Mesothelial cell of epicardium (in vitro differentiated cells): Measurements from ENCODE around the gene GRIK2. TPM values are rescaled to one million over a fixed set of nuclear protein-coding genes. Genes with fewer than 3 reads are reported as not detected.
"Not testable (repeated sequence)": the region's sequence is repeated elsewhere in the genome, so short reads cannot be mapped to it uniquely, and the experiment has no call there.

ENCODE experiments used
- DNase-seq, 2 experiments: peaks; one replicate each; pipeline ENCODE4 v3.0.0; 2021; ENCODE audit warnings: low spot score in 2 of 2; ENCODE audit not compliant: unreplicated experiment in 2 of 2
- H3K27ac Mint-ChIP-seq: 2 replicates; pipeline ENCODE4 v1.8.0; 2021; ENCODE audit warnings: mixed read lengths
- H3K27me3 Mint-ChIP-seq: 2 replicates; pipeline ENCODE4 v1.8.0; 2021; ENCODE audit warnings: low read depth, mixed read lengths
- H3K36me3 Mint-ChIP-seq: 2 replicates; pipeline ENCODE4 v1.8.0; 2021; ENCODE audit warnings: mixed read lengths
- H3K4me1 Mint-ChIP-seq: 2 replicates; pipeline ENCODE4 v1.8.0; 2021; ENCODE audit warnings: mixed read lengths
- H3K4me3 Mint-ChIP-seq: 2 replicates; pipeline ENCODE4 v1.8.0; 2021; ENCODE audit warnings: mild to moderate bottlenecking, moderate library complexity, mixed read lengths
- H3K9me3 Mint-ChIP-seq: 2 replicates; pipeline ENCODE4 v1.8.0; 2021; ENCODE audit warnings: mixed read lengths
- total RNA-seq: library from RNA; stranded (reverse); gene quantifications from 3 replicates; pipeline ENCODE4 v1.2.1, GENCODE V29; 2021
- TF ChIP-seq, protein P1 (sequence below): fragments of 200-600 bp; sonication (generic); IDR thresholded peaks from one replicate; pipeline ENCODE4 v1.5.0; 2021; ENCODE audit warnings: antibody characterized with exemption; ENCODE audit not compliant: unreplicated experiment

The GRIK2 gene
- total RNA-seq, 1 donor from 2014 or later: 3.2 TPM

- Mint-ChIP-seq H3K27me3 (no peaks in the 10 kb centered on the region), H3K36me3 (no peaks in the 10 kb centered on the region), H3K27ac (no peak overlapping the region), H3K4me3 (no peak overlapping the region), H3K4me1 (no peaks in the 10 kb centered on the region), H3K9me3 (no peaks in the 10 kb centered on the region)
- no peak for DNase-seq
- TF ChIP-seq, protein P1, sequence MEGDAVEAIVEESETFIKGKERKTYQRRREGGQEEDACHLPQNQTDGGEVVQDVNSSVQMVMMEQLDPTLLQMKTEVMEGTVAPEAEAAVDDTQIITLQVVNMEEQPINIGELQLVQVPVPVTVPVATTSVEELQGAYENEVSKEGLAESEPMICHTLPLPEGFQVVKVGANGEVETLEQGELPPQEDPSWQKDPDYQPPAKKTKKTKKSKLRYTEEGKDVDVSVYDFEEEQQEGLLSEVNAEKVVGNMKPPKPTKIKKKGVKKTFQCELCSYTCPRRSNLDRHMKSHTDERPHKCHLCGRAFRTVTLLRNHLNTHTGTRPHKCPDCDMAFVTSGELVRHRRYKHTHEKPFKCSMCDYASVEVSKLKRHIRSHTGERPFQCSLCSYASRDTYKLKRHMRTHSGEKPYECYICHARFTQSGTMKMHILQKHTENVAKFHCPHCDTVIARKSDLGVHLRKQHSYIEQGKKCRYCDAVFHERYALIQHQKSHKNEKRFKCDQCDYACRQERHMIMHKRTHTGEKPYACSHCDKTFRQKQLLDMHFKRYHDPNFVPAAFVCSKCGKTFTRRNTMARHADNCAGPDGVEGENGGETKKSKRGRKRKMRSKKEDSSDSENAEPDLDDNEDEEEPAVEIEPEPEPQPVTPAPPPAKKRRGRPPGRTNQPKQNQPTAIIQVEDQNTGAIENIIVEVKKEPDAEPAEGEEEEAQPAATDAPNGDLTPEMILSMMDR: no peak
Measured at GRCh38 chr6:101626269-101626668, 232.8 kb downstream of the GRIK2 start.

DNA sequence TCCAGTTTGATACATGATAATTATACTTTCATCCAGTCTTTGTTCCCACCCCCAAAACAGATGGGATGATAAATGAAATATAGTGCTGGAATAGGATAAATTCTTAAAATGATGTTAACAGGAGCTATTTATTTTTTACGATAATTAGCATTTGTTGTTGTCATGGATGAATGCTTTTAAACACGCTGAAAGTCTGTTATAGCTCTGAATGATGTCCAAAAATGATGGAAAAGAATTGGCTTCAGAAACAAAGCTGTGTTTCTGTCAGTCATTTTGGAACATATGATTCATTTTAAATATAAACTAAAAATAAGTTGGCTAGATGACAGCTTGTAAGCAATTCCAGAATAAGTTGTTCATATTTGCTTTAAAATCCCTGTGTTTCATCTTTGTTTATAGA lies 237.4 kb downstream of the GRIK2 start:
- TF ChIP-seq, protein P1: no peak
- DNase-seq: no peak
- no peak overlapping the region for H3K27ac Mint-ChIP-seq
- H3K9me3 Mint-ChIP-seq: no peaks in the 10 kb centered on the region
- H3K36me3 Mint-ChIP-seq: no peaks in the 10 kb centered on the region
- H3K27me3 Mint-ChIP-seq: no peaks in the 10 kb centered on the region
- H3K4me3 Mint-ChIP-seq: no peak overlapping the region
- no peaks in the 10 kb centered on the region for H3K4me1 Mint-ChIP-seq

DNA sequence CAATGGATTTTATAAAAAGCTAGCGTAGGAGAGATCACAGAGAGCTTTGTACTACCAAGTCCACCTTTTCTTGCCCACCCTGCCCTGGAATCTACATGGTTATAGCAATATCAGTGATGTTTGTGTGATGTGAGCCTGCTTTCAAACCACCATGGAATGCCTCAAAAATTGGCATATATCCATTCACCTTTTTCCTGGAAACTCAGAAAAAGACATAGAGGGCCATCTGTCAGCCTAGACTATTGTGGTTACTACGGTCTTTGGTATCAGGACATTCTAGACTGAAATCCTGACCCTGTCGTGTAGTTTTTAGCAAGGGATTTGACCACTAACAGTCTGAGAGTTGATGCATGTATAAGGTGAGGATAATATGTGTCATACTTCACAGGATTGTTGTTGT lies 239.6 kb downstream of the GRIK2 start:
- TF ChIP-seq, protein P1: no peak

DNA sequence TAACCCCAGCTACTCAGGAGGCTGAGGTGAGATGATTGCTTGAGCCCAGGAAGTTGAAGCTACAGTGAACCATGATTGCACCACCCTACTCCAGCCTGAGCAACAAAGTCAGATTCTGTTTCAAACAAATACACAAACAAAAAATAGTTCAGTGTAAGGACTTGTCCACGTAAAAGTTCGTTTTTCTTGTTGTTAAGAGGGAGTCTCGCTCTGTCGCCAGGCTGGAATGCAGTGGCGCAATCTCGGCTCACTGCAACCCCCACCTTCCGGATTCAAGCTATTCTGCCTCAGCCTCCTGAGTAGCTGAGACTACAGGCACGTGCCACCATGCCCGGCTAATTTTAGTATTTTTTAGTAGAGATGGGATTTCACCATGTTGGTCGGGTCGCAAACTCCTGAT lies 245.4 kb downstream of the GRIK2 start:
- H3K4me1 Mint-ChIP-seq, H3K27ac Mint-ChIP-seq, DNase-seq, H3K4me3 Mint-ChIP-seq, H3K36me3 Mint-ChIP-seq, H3K9me3 Mint-ChIP-seq, H3K27me3 Mint-ChIP-seq: not testable (repeated sequence)

More for the DNA sequence above, 239.6 kb downstream of the GRIK2 start:
- Mint-ChIP-seq H3K4me1 (no peaks in the 10 kb centered on the region), H3K9me3 (no peaks in the 10 kb centered on the region), H3K4me3 (no peak overlapping the region), H3K36me3 (no peaks in the 10 kb centered on the region), H3K27ac (no peak overlapping the region), H3K27me3 (no peaks in the 10 kb centered on the region)
- DNase-seq: no peak

DNA sequence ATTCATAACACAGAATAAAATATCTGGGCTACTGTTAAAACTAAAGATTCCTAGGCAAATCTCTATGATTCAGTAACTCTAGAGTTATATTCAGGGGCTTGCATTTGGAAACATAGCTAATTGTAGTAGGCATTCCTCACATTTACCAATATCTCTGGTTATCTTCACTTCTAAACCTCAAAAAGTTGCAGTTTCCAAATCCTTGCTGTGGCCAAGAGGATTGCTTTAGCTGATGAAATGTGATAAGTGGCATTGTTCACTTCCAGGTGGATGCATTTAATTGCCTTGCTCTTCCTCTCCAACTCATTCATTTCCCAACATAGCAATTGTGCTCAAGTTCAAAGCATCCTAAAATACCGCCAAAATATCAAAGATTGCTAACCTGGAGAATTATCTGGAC lies 246.6 kb downstream of the GRIK2 start:
- no peak overlapping the region for H3K4me3 Mint-ChIP-seq
- H3K9me3 Mint-ChIP-seq: no peaks in the 10 kb centered on the region
- H3K27ac Mint-ChIP-seq: no peak overlapping the region
- no peaks in the 10 kb centered on the region for H3K36me3 Mint-ChIP-seq
- no peak for DNase-seq
- TF ChIP-seq, protein P1: no peak
- H3K4me1 Mint-ChIP-seq: no peaks in the 10 kb centered on the region
- H3K27me3 Mint-ChIP-seq: no peaks in the 10 kb centered on the region

DNA sequence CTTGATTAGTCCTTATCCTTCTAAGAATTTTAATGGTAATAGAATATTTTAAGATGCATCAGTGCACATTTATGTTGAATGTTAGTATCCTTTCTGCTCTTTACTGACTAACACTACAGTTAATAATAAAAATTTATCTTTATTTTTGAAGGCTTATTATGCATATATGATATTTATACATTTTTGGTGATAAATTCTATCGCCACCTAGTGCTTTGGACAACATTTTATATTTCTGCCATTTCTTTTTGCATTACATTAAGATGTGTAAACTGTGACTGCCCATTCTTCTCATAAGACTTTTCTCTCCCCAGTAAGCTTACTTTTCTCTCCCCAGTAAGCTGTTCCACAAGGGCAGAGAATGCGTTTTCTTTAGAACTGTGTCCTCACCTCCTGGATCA lies 252.3 kb downstream of the GRIK2 start:
- DNase-seq: no peak
- Mint-ChIP-seq H3K4me3 (no peak overlapping the region), H3K27me3 (peaks cover 3% of the 10 kb centered on the region), H3K9me3 (no peaks in the 10 kb centered on the region), H3K27ac (no peak overlapping the region), H3K4me1 (no peaks in the 10 kb centered on the region), H3K36me3 (no peaks in the 10 kb centered on the region)
- TF ChIP-seq, protein P1: no peak
